Measurements from ENCODE around the gene PDE8A. TPM values are rescaled to one million over a fixed set of nuclear protein-coding genes. Genes with fewer than 3 reads are reported as not detected.

The PDE8A gene
- total and polyA plus RNA-seq, 9 donors, result 14.1 to 32.7 (median 24.0) TPM

- WGBS (ENCODE audit: insufficient coverage), result 90% methylated on average over 2 of the region's 2 CpGs
- no peaks in the 10 kb centered on the region for H3K36me3 ChIP-seq (ENCODE audit: control insufficient read depth, insufficient read depth, low read length)
- no peak for DNase-seq
- peaks cover 4% of the 10 kb centered on the region for H3K4me1 ChIP-seq (ENCODE audit: control insufficient read depth, insufficient read depth, low read length)
- no peaks in the 10 kb centered on the region for H3K27me3 ChIP-seq (ENCODE audit: control insufficient read depth, insufficient read depth, low read length)
- H3K4me3 ChIP-seq (ENCODE audit: low read length), result no peak overlapping the region
- H3K9me3 ChIP-seq (replicated peaks; ENCODE audit: control insufficient read depth, low read depth, low read length), result no peaks in the 10 kb centered on the region
- H3K27ac ChIP-seq (ENCODE audit: low read length), result no peak overlapping the region
Observed at GRCh38 chr15:84956199-84956598, 25.5 kb upstream of the PDE8A start.

- H3K9me3 ChIP-seq (replicated peaks; ENCODE audit: control insufficient read depth, low read depth, low read length), result peaks cover 6% of the 10 kb centered on the region
- peaks cover 2% of the 10 kb centered on the region for H3K4me1 ChIP-seq (ENCODE audit: control insufficient read depth, insufficient read depth, low read length)
- no peak for DNase-seq
- H3K36me3 ChIP-seq (ENCODE audit: control insufficient read depth, insufficient read depth, low read length), result no peaks in the 10 kb centered on the region
- H3K4me3 ChIP-seq (ENCODE audit: low read length), result no peak overlapping the region
- no peak overlapping the region for H3K27ac ChIP-seq (ENCODE audit: low read length)
- H3K27me3 ChIP-seq (ENCODE audit: control insufficient read depth, insufficient read depth, low read length), result no peaks in the 10 kb centered on the region
- WGBS (ENCODE audit: insufficient coverage), result 70% methylated on average over 8 of the region's 13 CpGs
Observed at GRCh38 chr15:84960391-84961113, 21.1 kb upstream of the PDE8A start.

GRCh38 chr15:84961114-84961452 is 20.6 kb upstream of the PDE8A start:
- H3K27ac ChIP-seq (ENCODE audit: low read length), result no peak overlapping the region
- no peak overlapping the region for H3K4me3 ChIP-seq (ENCODE audit: low read length)
- no peak for DNase-seq
- H3K27me3 ChIP-seq (ENCODE audit: control insufficient read depth, insufficient read depth, low read length), result no peaks in the 10 kb centered on the region
- H3K9me3 ChIP-seq (replicated peaks; ENCODE audit: control insufficient read depth, low read depth, low read length), result peaks cover 6% of the 10 kb centered on the region
- 58% methylated on average over 2 of the region's 3 CpGs for WGBS (ENCODE audit: insufficient coverage)
- no peaks in the 10 kb centered on the region for H3K4me1 ChIP-seq (ENCODE audit: control insufficient read depth, insufficient read depth, low read length)
- H3K36me3 ChIP-seq (ENCODE audit: control insufficient read depth, insufficient read depth, low read length), result no peaks in the 10 kb centered on the region

GRCh38 chr15:84961707-84962106 is 19.9 kb upstream of the PDE8A start:
- WGBS (ENCODE audit: insufficient coverage), result 65% methylated on average over 2 of the region's 3 CpGs
- H3K4me1 ChIP-seq (ENCODE audit: control insufficient read depth, insufficient read depth, low read length), result no peaks in the 10 kb centered on the region
- peaks cover 6% of the 10 kb centered on the region for H3K9me3 ChIP-seq (replicated peaks; ENCODE audit: control insufficient read depth, low read depth, low read length)
- DNase-seq, result no peak
- no peaks in the 10 kb centered on the region for H3K27me3 ChIP-seq (ENCODE audit: control insufficient read depth, insufficient read depth, low read length)
- no peak overlapping the region for H3K27ac ChIP-seq (ENCODE audit: low read length)
- no peak overlapping the region for H3K4me3 ChIP-seq (ENCODE audit: low read length)
- no peaks in the 10 kb centered on the region for H3K36me3 ChIP-seq (ENCODE audit: control insufficient read depth, insufficient read depth, low read length)

GRCh38 chr15:84962955-84963354 is 18.7 kb upstream of the PDE8A start:
- Histone ChIP-seq H3K27ac (ENCODE audit: low read length) (no peak overlapping the region), H3K36me3 (ENCODE audit: control insufficient read depth, insufficient read depth, low read length) (no peaks in the 10 kb centered on the region), H3K4me1 (ENCODE audit: control insufficient read depth, insufficient read depth, low read length) (no peaks in the 10 kb centered on the region), H3K27me3 (ENCODE audit: control insufficient read depth, insufficient read depth, low read length) (no peaks in the 10 kb centered on the region), H3K4me3 (ENCODE audit: low read length) (no peak overlapping the region), H3K9me3 (replicated peaks; ENCODE audit: control insufficient read depth, low read depth, low read length) (peaks cover 6% of the 10 kb centered on the region)
- DNase-seq, result no peak
- WGBS (ENCODE audit: insufficient coverage), result 60% methylated on average over 1 of the region's 3 CpGs

GRCh38 chr15:84967380-84967779 is 14.3 kb upstream of the PDE8A start:
- Histone ChIP-seq H3K9me3 (replicated peaks; ENCODE audit: control insufficient read depth, low read depth, low read length) (peaks cover 6% of the 10 kb centered on the region), H3K36me3 (ENCODE audit: control insufficient read depth, insufficient read depth, low read length) (no peaks in the 10 kb centered on the region), H3K27me3 (ENCODE audit: control insufficient read depth, insufficient read depth, low read length) (no peaks in the 10 kb centered on the region), H3K27ac (ENCODE audit: low read length) (no peak overlapping the region), H3K4me3 (ENCODE audit: low read length) (no peak overlapping the region), H3K4me1 (ENCODE audit: control insufficient read depth, insufficient read depth, low read length) (peaks cover 5% of the 10 kb centered on the region)
- no peak for DNase-seq
- 56% methylated on average over 3 of the region's 3 CpGs for WGBS (ENCODE audit: insufficient coverage)

- H3K36me3 ChIP-seq (ENCODE audit: control insufficient read depth, insufficient read depth, low read length), result no peaks in the 10 kb centered on the region
- H3K27ac ChIP-seq (ENCODE audit: low read length), result no peak overlapping the region
- H3K27me3 ChIP-seq (ENCODE audit: control insufficient read depth, insufficient read depth, low read length), result no peaks in the 10 kb centered on the region
- H3K4me3 ChIP-seq (ENCODE audit: low read length), result no peak overlapping the region
- WGBS (ENCODE audit: insufficient coverage), result 95% methylated on average over 3 of the region's 3 CpGs
- DNase-seq, result no peak
- peaks cover 5% of the 10 kb centered on the region for H3K4me1 ChIP-seq (ENCODE audit: control insufficient read depth, insufficient read depth, low read length)
- peaks cover 6% of the 10 kb centered on the region for H3K9me3 ChIP-seq (replicated peaks; ENCODE audit: control insufficient read depth, low read depth, low read length)
Observed at GRCh38 chr15:84968301-84968700, 13.4 kb upstream of the PDE8A start.

- no peak for DNase-seq
- H3K4me1 ChIP-seq (ENCODE audit: control insufficient read depth, insufficient read depth, low read length), result peaks cover 5% of the 10 kb centered on the region
- no peak overlapping the region for H3K4me3 ChIP-seq (ENCODE audit: low read length)
- peaks cover 6% of the 10 kb centered on the region for H3K9me3 ChIP-seq (replicated peaks; ENCODE audit: control insufficient read depth, low read depth, low read length)
- H3K27ac ChIP-seq (ENCODE audit: low read length), result no peak overlapping the region
- WGBS (ENCODE audit: insufficient coverage), result 84% methylated on average over 4 of the region's 6 CpGs
- no peaks in the 10 kb centered on the region for H3K27me3 ChIP-seq (ENCODE audit: control insufficient read depth, insufficient read depth, low read length)
- H3K36me3 ChIP-seq (ENCODE audit: control insufficient read depth, insufficient read depth, low read length), result no peaks in the 10 kb centered on the region
Observed at GRCh38 chr15:84969257-84969656, 12.4 kb upstream of the PDE8A start.

- no peak overlapping the region for H3K4me3 ChIP-seq (ENCODE audit: low read length)
- DNase-seq, result no peak
- H3K9me3 ChIP-seq (replicated peaks; ENCODE audit: control insufficient read depth, low read depth, low read length), result no peaks in the 10 kb centered on the region
- no peaks in the 10 kb centered on the region for H3K36me3 ChIP-seq (ENCODE audit: control insufficient read depth, insufficient read depth, low read length)
- no peak overlapping the region for H3K27ac ChIP-seq (ENCODE audit: low read length)
- no peaks in the 10 kb centered on the region for H3K27me3 ChIP-seq (ENCODE audit: control insufficient read depth, insufficient read depth, low read length)
- peaks cover 8% of the 10 kb centered on the region for H3K4me1 ChIP-seq (ENCODE audit: control insufficient read depth, insufficient read depth, low read length)
- WGBS (ENCODE audit: insufficient coverage), result 72% methylated on average over 2 of the region's 3 CpGs
Observed at GRCh38 chr15:84970843-84971242, 10.8 kb upstream of the PDE8A start.

- no peaks in the 10 kb centered on the region for H3K27me3 ChIP-seq (ENCODE audit: control insufficient read depth, insufficient read depth, low read length)
- H3K9me3 ChIP-seq (replicated peaks; ENCODE audit: control insufficient read depth, low read depth, low read length), result no peaks in the 10 kb centered on the region
- H3K36me3 ChIP-seq (ENCODE audit: control insufficient read depth, insufficient read depth, low read length), result no peaks in the 10 kb centered on the region
- H3K27ac ChIP-seq (ENCODE audit: low read length), result no peak overlapping the region
- 58% methylated on average over 10 of the region's 16 CpGs for WGBS (ENCODE audit: insufficient coverage)
- no peak overlapping the region for H3K4me3 ChIP-seq (ENCODE audit: low read length)
- no peak for DNase-seq
- peaks cover 14% of the 10 kb centered on the region for H3K4me1 ChIP-seq (ENCODE audit: control insufficient read depth, insufficient read depth, low read length)
Observed at GRCh38 chr15:84973492-84974460, 7.9 kb upstream of the PDE8A start.
